ENCODE data around the gene SLC6A12. TPM values are rescaled to one million over a fixed set of nuclear protein-coding genes. Genes with fewer than 3 reads are reported as not detected.
A peak's percentile ranks its signal among the peaks of the same experiment; 100 is the strongest.

Gene SLC6A12
- polyA plus RNA-seq, 1 donor from 2014 or later, result 0.15 TPM

DNA sequence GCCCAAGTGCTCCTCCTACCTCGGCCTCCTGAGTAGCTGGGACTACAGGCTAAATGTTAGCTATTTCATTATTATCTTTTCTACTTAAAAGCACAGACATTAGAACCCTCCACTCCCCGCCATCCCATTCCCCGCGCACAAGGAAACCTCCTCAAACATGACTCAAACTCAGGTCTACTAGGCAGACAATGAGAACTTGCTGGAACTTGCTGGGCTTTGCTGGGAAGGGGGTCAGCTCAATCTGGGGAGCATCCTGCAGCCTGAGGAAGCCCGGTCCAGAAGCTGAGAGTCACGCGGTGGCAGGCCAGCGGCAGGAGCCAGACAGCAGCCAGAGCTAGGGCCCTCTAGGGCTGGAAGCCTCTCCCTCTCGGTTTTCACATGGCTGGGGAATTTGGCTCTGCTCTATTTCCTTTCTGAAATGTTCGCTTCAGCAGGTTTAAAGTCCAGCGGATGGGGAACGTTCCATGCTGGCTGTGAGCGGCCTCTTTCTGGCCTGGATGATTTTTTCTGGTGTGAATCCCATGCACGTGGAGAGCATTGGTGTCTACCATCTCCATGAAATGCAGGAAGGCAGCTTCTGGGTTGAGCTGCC is 68.5 kb downstream of the SLC6A12 start:
- TF ChIP-seq RAD21 (conservative IDR thresholded peaks at IDR 0.05), result no peak
- no peak for TF ChIP-seq EP300 (conservative IDR thresholded peaks at IDR 0.05; ENCODE audit: poor library complexity, severe bottlenecking)
- no peaks in the 10 kb centered on the region for H4K20me1 ChIP-seq (ENCODE audit: insufficient read depth)
- H3K4me3 ChIP-seq (ENCODE audit: low read length), result no peak overlapping the region
- no peak overlapping the region for H3K27ac ChIP-seq (ENCODE audit: low read length)
- no peaks in the 10 kb centered on the region for H3K36me3 ChIP-seq (ENCODE audit: insufficient read depth, low read length)
- no peaks in the 10 kb centered on the region for H3K27me3 ChIP-seq (ENCODE audit: insufficient read depth, low read depth, low read length)
- no peaks in the 10 kb centered on the region for H3K9me3 ChIP-seq (ENCODE audit: low read length)
- H3K4me2 ChIP-seq (ENCODE audit: low read length), result no peak overlapping the region
- no peaks in the 10 kb centered on the region for H3F3A ChIP-seq (ENCODE audit: insufficient read depth, low read length, poor library complexity, severe bottlenecking)
- H3K79me2 ChIP-seq (replicated peaks; ENCODE audit: insufficient read depth, low read length), result no peaks in the 10 kb centered on the region
- no peak overlapping the region for H2AFZ ChIP-seq (ENCODE audit: low read depth, low read length)
- H3K9me2 ChIP-seq (ENCODE audit: insufficient read depth, low read length), result no peaks in the 10 kb centered on the region
- H3K9ac ChIP-seq (ENCODE audit: low read length), result no peak overlapping the region

DNA sequence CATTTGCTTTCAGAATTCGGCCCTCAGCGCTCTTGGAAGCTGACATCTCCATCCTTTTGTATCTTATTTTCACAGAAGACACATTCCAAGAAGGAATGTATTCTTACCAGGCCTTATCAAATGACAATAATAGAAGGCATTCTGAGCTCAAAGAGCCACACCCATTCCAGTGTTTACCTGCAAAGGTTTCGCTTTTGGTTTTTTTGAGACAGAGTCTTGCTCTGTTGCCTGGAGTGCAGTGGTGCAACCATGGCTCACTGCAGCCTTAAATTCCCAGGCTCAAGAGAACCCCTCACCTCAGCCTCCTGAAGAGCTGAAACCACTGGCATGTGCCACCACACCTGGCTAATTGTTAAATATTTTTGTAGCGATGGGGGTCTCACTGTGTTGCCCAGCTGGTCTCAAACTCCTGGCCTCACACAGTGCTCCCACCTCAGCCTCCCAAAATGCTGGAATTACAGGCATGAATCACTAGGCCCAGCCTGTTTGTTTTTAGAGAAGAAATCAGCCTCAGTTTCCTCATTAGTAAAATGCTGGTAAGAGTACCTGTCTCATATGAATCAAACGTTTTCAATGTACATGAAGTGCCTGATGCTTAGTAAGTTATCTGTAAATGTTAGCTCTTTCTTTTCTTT is 69.2 kb downstream of the SLC6A12 start:
- no peaks in the 10 kb centered on the region for H3K27me3 ChIP-seq (ENCODE audit: insufficient read depth, low read depth, low read length)

DNA sequence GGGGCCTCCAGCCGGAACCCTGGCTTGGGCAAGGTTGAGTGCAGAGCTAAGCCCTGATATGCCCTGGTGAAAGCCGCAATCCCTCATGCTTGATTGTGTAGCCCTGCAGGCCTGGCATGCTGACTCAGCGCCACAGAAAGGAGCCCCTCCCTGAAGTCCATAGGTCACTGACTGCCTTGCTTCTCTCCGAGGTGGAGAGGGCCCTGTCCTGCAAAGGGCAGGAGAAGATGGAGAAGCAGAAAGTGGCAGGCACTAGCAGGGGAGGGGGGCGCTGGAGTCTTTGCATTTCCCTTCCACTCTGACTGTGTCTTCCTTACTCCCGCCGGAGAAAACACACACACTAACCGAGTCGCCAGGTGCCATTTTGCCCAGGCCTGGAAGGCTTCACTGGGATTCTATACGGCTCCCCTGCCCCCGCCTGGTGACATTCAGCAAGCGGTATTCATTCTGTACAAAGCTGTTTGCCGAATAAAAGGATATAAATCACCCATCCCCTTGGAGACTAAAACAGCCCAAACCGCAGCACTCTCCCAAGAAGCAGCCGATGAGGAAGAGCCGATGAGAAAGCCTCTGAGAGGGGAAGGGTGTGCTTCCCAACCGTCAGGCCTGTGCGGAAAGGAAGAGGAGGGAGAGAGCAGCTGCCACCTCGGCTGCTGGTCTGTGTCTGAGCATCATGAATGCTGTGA is 69.8 kb downstream of the SLC6A12 start:
- no peaks in the 10 kb centered on the region for H3F3A ChIP-seq (ENCODE audit: insufficient read depth, low read length, poor library complexity, severe bottlenecking)
- no peaks in the 10 kb centered on the region for H3K27me3 ChIP-seq (ENCODE audit: insufficient read depth, low read depth, low read length)
- no peaks in the 10 kb centered on the region for H3K9me3 ChIP-seq (ENCODE audit: low read length)
- H3K36me3 ChIP-seq (ENCODE audit: insufficient read depth, low read length), result no peaks in the 10 kb centered on the region
- TF ChIP-seq POLR2AphosphoS5 (IDR thresholded peaks at IDR 0.05) (no peak), SMC3 (conservative IDR thresholded peaks at IDR 0.05; ENCODE audit: poor library complexity) (no peak), RAD21 (conservative IDR thresholded peaks at IDR 0.05) (peak; percentile 47), EZH2 (IDR thresholded peaks at IDR 0.05; ENCODE audit: borderline replicate concordance, insufficient read depth, low read length, poor library complexity, severe bottlenecking) (no peak), EP300 (conservative IDR thresholded peaks at IDR 0.05; ENCODE audit: poor library complexity, severe bottlenecking) (peak; percentile 11), MXI1 (conservative IDR thresholded peaks at IDR 0.05; ENCODE audit: poor library complexity, severe bottlenecking) (no peak), TAF1 (IDR thresholded peaks at IDR 0.05; ENCODE audit: low read depth) (no peak)
- TF ChIP-seq, protein P1, sequence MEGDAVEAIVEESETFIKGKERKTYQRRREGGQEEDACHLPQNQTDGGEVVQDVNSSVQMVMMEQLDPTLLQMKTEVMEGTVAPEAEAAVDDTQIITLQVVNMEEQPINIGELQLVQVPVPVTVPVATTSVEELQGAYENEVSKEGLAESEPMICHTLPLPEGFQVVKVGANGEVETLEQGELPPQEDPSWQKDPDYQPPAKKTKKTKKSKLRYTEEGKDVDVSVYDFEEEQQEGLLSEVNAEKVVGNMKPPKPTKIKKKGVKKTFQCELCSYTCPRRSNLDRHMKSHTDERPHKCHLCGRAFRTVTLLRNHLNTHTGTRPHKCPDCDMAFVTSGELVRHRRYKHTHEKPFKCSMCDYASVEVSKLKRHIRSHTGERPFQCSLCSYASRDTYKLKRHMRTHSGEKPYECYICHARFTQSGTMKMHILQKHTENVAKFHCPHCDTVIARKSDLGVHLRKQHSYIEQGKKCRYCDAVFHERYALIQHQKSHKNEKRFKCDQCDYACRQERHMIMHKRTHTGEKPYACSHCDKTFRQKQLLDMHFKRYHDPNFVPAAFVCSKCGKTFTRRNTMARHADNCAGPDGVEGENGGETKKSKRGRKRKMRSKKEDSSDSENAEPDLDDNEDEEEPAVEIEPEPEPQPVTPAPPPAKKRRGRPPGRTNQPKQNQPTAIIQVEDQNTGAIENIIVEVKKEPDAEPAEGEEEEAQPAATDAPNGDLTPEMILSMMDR (IDR thresholded peaks at IDR 0.05; ENCODE audit: poor library complexity, severe bottlenecking), result peak; percentile 39
- TF ChIP-seq, protein P2, sequence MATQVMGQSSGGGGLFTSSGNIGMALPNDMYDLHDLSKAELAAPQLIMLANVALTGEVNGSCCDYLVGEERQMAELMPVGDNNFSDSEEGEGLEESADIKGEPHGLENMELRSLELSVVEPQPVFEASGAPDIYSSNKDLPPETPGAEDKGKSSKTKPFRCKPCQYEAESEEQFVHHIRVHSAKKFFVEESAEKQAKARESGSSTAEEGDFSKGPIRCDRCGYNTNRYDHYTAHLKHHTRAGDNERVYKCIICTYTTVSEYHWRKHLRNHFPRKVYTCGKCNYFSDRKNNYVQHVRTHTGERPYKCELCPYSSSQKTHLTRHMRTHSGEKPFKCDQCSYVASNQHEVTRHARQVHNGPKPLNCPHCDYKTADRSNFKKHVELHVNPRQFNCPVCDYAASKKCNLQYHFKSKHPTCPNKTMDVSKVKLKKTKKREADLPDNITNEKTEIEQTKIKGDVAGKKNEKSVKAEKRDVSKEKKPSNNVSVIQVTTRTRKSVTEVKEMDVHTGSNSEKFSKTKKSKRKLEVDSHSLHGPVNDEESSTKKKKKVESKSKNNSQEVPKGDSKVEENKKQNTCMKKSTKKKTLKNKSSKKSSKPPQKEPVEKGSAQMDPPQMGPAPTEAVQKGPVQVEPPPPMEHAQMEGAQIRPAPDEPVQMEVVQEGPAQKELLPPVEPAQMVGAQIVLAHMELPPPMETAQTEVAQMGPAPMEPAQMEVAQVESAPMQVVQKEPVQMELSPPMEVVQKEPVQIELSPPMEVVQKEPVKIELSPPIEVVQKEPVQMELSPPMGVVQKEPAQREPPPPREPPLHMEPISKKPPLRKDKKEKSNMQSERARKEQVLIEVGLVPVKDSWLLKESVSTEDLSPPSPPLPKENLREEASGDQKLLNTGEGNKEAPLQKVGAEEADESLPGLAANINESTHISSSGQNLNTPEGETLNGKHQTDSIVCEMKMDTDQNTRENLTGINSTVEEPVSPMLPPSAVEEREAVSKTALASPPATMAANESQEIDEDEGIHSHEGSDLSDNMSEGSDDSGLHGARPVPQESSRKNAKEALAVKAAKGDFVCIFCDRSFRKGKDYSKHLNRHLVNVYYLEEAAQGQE (IDR thresholded peaks at IDR 0.05; ENCODE audit: borderline replicate concordance), result peak; percentile 43
- no peak overlapping the region for H3K4me3 ChIP-seq (ENCODE audit: low read length)
- H3K79me2 ChIP-seq (replicated peaks; ENCODE audit: insufficient read depth, low read length), result no peaks in the 10 kb centered on the region
- H3K4me2 ChIP-seq (ENCODE audit: low read length), result no peak overlapping the region
- no peaks in the 10 kb centered on the region for H4K20me1 ChIP-seq (ENCODE audit: insufficient read depth)
- peak overlapping the region; percentile 80 for H2AFZ ChIP-seq (ENCODE audit: low read depth, low read length)
- peak overlapping the region; percentile 49 for H3K9ac ChIP-seq (ENCODE audit: low read length)
- H3K9me2 ChIP-seq (ENCODE audit: insufficient read depth, low read length), result no peaks in the 10 kb centered on the region
- H3K27ac ChIP-seq (ENCODE audit: low read length), result peak overlapping the region; percentile 70

More for the DNA sequence above, 69.2 kb downstream of the SLC6A12 start:
- no peaks in the 10 kb centered on the region for H3K9me3 ChIP-seq (ENCODE audit: low read length)
- H3K4me2 ChIP-seq (ENCODE audit: low read length), result no peak overlapping the region
- H3K36me3 ChIP-seq (ENCODE audit: insufficient read depth, low read length), result no peaks in the 10 kb centered on the region
- no peaks in the 10 kb centered on the region for H3F3A ChIP-seq (ENCODE audit: insufficient read depth, low read length, poor library complexity, severe bottlenecking)
- H3K9me2 ChIP-seq (ENCODE audit: insufficient read depth, low read length), result no peaks in the 10 kb centered on the region
- no peaks in the 10 kb centered on the region for H4K20me1 ChIP-seq (ENCODE audit: insufficient read depth)
- no peaks in the 10 kb centered on the region for H3K79me2 ChIP-seq (replicated peaks; ENCODE audit: insufficient read depth, low read length)
- H3K9ac ChIP-seq (ENCODE audit: low read length), result peak overlapping the region; percentile 49
- peak overlapping the region; percentile 80 for H2AFZ ChIP-seq (ENCODE audit: low read depth, low read length)
- no peak for TF ChIP-seq EZH2 (IDR thresholded peaks at IDR 0.05; ENCODE audit: borderline replicate concordance, insufficient read depth, low read length, poor library complexity, severe bottlenecking)
- TF ChIP-seq EP300 (conservative IDR thresholded peaks at IDR 0.05; ENCODE audit: poor library complexity, severe bottlenecking), result peak; percentile 3
- peak overlapping the region; percentile 70 for H3K27ac ChIP-seq (ENCODE audit: low read length)
- no peak overlapping the region for H3K4me3 ChIP-seq (ENCODE audit: low read length)
